ENCODE data around the gene DIPK1A.

- TF ChIP-seq CTCF (conservative IDR thresholded peaks at IDR 0.05), result no peak
- no peak for TF ChIP-seq EZH2 (IDR thresholded peaks at IDR 0.05; ENCODE audit: low read depth)
Observed at GRCh38 chr1:92833840-92834239, 127.4 kb downstream of the DIPK1A start.

All from PC-9 (cell line).